Measurements from ENCODE around the gene TRPM3.

Gene TRPM3

DNA sequence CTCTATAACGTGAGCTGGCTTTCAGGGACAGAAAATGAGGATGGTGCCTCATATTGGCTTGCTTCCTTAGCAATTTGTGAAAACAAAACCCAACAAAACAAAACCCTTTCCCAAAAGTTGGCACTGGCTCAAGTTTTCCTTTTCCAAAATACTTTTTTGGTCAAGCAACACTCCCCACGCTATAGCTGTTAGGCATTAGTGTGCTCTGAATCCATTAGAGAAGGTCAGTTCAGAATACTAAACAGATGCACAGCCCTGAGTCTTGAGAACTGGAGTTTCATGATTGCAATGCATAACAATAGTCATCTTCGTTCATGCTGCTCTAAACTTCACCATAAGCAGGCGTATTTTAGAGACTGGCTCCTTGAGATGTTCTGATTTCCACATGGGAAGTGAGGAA lies 534.9 kb downstream of the TRPM3 start:
- DNase-seq (ENCODE audit: low read depth in 3 of 3), result no peak

DNA sequence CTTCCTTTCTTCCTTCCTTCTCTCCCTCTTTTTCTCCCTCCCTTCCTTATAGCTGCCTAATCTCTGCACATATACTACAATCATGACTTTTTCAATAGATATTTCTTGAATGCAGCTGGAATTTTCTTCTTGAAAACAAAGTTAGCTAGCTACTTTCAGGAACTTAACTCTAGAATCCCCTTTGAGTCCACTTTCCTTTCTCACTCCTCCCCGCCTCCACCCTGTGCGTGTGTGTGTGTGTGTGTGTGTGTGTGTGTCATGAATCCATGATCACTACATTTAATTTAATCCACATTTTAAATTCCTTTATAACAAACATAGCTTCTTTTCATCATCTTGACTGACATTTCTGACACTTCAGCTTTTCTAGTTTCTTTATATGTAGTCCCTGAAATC lies 539.5 kb downstream of the TRPM3 start:
- no peak for DNase-seq (ENCODE audit: low read depth in 3 of 3)

DNA sequence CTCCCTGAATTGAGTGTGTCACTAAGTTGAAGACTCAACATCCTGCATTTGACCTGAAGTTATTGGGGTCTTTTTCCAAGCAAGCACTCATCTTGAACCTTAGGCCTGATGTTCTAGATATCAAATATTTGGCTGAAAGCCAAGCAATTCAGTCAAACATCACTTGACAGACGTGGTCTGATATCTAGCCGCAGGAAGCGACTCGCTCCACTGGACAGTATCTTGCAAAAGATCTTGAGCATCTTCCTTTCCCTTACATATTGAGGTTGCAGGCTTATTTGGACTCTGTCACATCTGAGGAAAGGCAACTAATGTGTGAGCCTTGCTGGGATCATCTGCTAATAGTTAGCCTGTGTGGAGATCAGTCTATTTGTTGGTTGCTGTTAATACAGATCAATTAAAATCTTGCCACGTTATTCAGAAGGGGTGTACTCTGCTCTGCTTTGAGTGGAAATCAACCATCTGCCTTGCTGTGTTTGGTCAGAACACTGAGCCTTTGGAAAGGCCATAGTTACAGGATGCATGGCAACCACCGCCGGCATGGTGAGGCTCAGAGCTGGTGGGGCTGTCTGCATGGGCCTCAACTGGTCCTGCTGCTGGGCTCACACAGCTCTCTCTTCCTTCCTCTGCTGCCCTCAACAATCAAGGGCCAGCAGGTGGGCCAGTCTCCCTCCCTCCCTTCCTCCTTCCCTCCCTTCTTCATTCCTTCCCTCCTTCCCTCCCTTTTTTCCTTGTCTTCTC lies 540.0 kb downstream of the TRPM3 start:
- no peak for DNase-seq (ENCODE audit: low read depth in 3 of 3)

DNA sequence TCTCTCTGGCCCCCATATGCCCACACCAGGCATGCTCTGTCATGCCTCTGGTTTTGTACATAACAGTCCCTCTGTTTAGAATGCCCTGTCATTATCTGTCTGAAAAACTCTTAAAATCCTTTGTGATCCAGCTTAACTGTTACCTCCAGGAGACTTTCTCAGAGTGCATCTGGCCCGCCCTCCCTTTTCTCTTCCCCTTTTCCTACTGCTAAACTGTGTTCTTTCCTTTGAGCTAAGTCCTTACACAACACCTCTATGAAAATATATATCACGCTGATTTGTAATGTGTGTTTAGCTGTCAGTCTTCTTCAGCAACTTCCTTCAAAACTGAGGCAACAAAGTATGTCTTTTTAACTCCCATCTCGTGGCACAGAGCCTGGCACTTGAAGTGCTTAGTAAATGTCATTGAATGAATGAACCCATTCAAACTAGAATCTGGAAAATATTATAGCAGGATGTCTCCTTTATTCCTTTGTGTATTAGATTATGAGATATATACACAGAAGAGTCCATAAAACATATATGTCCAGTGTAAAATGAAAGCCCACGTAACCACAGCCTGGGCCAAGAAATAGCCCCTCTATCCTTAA lies 540.7 kb downstream of the TRPM3 start:
- DNase-seq (ENCODE audit: low read depth in 3 of 3), result no peak

DNA sequence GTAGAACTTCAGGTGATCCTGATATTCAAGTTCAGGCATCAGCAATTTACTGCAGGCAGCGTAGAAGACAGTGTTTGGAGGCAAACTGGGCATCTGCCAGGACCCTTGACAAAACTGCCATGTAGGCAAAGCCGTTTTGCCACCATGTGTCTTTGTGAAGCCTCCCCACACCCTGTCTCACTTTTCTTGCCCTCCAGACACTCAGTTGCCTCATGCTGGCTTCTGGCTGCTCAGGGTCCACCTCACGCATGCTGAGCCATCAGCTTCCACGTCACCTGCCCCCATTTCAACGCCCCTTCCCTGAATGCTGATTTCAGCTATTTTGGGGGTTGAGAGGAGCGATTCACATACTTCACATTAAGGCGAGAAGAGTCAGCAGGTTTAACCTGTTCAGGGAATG lies 541.7 kb downstream of the TRPM3 start:
- no peak for DNase-seq (ENCODE audit: low read depth in 3 of 3)

DNA sequence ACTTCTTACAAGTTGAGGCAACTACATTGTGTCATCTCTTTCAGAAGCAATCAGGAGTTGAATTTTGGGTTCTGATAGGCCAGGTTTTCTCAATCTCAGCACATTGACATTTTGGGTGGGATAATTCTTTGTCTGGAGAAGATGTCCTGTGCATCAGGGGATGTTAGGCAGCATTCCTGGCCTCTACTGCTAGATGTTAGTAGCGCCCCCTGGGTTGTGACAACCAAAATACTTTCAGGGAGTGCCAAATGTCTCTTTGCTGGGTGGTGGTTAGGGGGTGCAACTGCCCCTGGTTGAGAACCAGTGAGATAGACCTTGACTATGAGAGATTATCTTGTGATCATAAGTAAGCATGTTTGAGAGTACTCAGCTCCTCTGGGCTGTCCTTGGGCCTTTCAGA lies 542.7 kb downstream of the TRPM3 start:
- DNase-seq (ENCODE audit: low read depth in 3 of 3), result no peak

DNA sequence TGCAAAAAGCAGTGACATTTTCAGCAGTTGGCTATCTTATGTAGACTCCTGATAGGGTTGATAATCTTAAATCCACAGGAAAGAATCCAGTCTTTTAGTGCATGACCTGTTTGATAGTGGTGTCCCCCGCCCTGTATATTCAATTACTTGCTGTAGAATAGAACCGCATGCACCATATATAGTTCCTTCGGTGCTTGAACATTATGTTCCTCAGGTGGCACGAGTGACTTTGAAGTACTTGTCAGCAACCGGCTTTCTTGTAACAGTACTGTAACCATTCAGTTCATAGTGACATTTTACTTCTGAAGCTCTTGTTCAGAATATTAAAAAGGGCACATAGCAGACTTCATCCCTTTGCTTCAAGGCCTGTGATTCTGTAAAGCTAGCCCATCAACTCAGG lies 543.8 kb downstream of the TRPM3 start:
- DNase-seq (ENCODE audit: low read depth in 3 of 3), result no peak

DNA sequence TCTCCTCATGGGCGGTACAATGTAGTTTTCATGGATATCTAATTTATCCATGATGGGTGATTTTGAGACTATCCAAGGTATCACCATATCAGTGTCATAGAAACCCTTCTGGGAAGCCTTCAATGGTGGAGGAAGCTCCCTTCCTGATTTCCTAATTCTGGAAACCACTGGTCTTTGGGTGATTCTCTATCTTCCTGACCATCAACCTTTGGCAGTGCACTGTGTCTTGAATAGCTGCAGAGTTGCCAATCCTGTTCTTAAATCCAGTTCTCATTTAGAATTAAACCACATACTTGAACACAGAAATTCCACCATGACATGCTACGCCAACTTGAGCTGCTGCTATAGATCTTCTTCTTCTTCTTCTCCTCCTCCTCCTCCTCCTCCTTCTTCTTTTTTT lies 545.3 kb downstream of the TRPM3 start:
- DNase-seq (ENCODE audit: low read depth in 3 of 3), result no peak

DNA sequence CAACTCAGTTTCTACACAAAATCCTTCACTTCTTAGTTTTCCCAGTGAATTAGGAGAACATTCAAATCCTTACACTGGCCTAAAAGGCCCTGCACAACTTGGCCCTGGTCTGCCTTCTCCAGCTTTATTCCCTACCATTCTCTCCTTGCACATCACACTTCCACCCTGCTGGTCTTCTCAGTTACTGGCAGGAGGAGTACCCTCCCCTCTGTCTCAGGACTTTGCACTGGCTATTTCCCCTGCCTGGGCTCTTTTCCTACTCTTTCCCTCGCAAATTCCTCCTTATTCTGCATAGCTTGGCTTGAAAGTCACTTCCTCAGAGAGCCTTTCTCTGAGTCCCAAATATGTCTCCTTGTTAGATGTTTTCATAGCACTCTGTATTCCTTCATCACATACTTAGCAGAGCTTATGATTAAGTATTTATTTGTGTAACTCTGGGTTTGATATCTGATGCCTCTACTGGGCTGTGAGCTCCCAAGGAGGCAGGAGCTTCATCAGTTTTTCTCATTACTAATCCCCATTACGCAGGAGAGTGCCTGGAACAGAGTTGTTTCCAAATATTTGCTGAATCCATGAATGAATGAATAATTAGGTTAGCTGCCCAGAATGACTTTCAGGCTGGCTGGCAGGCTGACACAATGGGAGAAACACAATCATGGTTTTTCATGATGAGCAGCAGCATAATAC lies 547.1 kb downstream of the TRPM3 start:
- DNase-seq (ENCODE audit: low read depth in 3 of 3), result no peak

DNA sequence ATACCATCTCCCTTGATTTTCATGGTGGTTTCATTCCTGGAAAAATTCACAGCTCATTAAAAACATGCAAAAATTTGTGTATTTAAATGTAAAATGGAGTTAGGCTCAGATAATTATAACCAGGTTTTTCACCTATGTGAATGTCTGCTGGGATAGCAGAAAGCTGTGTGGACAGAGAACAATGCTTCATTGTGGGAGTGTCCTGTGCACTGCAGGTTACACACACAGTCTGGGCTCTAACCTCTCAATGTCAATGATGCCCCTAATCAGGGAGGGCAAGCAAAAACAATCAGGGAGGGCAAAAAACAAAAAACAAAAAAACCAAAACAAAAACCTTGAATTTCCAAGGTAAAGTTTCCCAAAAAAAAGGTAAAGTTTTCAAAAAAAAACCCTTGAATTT lies 548.1 kb downstream of the TRPM3 start:
- no peak for DNase-seq (ENCODE audit: low read depth in 3 of 3)

DNA sequence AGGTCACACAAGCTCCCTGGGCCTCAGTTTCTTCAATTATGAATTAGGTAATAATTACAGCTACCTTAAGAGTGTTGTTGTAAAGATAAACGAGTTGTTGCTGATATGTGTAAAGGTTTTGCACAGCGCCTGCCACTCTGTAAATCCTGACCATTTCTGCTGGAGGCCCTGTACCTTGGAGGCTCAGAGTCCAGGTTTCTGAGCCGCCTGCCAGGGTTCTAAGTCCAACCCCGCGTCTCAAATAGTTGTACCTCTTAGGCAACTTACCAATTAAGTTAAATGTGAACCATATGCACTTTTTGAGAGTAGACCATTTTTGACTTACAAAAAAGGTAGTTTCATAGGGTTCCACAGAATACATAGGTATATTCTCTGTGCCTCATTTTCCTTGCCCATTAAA lies 550.2 kb downstream of the TRPM3 start:
- no peak for DNase-seq (ENCODE audit: low read depth in 3 of 3)

DNA sequence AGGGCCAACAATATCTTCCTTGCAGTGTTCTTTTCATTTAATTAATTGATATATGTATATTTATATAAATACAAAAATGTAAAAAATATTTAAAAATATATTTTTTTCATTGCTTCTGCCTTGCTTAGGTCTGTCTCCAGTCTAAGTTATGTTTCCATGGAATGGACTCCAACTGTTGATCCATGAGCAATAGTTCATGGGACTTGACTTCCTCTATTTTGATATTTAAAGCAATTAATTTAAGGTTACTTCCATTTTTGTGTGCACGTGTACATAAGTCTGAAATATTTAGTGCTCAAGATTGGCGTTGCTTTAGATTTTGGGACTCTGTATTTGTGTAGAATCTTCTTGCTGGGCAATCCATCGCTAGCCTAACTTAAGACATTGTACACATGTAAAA lies 551.6 kb downstream of the TRPM3 start:
- no peak for DNase-seq (ENCODE audit: low read depth in 3 of 3)

DNA sequence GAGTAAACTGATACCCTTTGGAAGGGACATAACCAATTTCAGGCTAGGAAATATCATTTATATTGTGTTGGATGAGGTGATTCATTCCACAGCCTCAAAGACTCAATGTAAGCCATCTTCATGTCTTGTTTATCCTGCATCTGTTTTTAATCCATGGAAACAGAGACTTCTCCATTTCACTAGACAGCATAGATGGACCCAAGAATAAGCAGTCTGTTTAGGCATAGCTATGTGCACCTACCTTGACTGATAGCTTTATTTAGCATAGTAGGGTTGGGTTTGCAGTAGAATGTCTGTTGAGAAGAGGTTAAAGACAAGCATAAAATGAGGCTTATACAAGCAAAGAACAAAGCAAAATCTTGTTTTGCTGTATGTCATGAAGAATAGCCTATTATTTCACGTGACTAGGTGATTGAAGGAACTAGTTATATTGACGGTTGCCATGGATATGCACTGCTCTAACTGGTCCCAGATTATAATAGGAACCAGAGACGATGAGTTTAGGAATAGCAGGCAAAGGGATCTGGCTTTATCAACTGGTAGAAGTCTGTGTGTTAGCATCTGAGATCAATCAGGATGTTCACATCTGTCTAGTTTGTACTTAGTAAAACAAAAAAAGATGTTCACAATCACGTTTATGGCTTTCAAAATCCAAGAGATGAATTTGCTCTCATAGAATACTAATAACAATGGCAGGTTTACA lies 552.2 kb downstream of the TRPM3 start:
- DNase-seq (ENCODE audit: low read depth in 3 of 3), result no peak

DNA sequence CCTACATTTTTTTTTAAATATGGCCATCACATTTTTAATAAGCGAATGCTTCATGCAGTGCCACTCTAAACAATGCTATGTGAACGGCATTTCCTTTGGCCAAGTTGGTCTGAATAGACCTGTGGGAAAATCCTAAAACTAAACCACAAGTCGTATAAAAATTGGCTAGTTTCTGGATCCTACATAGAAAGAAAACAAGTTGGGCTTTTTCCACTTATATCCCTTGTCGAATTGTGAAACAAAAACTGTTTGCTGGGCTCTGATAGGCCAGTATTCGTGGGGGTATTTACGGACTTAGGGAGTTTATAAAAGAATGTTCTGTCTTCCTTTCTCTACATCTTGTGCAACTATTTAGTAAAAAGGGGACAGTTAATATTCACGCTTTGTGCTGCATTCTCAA lies 553.9 kb downstream of the TRPM3 start:
- no peak for DNase-seq (ENCODE audit: low read depth in 3 of 3)

DNA sequence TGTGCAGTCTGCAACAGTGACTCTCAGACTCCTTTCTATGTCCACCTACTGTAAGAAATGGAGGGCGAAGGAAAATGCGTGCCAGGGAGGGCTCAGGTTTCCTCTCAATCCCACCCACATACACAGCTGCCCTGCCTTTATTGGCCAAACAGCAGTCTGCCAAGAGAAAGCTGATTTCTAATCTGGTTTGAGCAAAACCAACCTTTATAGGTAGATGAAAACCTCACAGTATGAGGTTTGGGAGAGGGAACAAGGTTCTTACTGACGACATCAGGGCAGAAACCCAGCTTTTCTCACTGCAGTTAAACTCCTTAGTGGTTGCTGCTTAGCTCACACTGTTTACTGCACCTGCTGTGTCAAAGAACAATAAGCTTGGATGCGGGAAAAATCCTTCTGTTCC lies 554.7 kb downstream of the TRPM3 start:
- DNase-seq (ENCODE audit: low read depth in 3 of 3), result no peak

DNA sequence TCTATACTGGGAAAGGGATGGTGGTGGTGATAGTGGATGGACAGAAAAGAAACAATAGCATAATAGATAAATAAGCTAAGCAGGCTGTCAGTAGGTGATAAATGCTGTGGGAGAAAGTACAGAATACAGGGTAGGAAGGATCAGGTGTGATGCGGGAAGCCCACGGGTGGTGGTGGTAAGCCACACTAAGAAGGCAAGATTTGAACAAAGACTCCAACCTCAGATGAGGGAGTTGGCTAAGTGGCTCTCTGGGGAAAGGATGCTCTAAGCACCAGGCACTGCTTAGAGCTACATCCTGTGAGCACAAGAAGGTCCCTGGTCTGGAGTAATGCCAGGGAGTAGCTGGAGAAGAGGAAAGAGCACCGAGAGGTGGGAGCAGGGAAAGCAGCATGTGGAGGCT lies 555.4 kb downstream of the TRPM3 start:
- DNase-seq (ENCODE audit: low read depth in 3 of 3), result no peak

DNA sequence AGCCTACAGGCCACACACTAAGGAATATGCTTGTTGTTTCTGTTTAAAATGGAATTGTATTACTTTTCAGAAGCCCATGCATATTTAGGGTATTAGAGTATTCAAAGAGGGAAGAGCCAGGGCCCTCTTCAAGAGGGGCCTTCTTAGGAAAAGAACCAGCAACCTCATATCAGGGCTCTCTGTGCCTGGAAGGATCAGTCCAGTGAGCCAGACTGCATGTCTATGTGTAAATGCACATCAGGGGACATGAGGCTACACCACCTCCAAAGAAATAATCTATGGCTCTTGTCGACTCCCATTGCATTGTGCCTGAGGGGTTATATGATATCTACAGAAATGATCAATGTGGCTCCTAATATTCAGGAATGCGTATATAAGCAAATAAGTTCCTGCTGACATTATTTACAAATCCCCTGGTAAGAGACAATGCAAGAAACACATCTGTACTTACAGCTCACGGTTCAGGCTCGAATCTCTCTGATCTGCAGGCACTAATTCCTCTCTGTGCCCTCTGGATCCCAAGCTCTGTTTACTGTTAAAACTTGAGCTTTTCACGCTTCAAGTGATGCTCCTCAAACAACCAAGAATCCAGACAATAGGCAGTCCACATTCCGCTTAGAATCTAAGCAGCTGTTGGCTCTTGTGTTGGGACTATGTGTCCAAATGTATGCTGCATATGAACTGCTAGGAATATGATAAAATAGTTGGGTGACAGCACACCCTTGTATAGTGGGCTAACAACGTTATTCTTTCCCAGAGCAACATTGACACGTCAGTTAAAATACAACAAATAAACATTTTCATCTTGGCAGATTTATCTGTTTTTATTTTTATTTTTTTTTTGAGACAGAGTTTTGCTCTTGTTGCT lies 556.7 kb downstream of the TRPM3 start:
- DNase-seq (ENCODE audit: low read depth in 3 of 3), result no peak

DNA sequence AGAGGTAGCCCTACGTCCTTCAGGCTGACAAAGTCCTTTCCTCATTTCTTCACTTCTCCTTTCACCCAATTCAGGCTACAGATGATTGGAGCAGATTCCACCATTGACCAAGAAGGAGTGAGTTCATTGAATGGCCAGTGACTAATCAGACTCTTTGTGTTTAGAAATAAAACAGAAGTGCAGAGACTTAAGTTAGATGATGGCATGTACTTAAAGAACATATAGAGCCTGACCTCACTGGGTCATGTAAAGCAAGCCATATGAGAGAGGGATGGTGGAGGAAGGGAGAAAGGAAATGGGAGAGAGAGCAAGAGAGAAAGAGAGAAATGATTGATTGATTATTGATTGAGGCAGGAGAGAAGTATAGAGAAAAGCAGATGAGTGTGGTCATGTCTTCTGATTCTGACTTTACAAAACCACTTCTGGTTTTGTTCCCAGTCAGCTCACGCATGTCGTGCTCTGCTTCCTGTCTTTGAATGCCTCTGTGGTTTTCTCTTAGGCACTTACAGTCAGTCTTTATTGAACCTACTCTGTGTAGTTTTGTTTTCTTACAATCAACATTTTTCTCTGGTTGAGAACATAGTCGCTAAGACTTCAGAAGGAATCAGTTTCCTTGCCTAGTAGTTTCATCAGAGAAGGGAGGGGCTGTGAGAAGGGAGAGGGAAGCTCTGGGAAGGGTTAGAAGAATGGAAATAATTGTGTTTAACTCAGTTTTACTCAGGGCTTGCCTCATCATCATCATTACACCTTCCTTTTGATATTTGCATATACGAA lies 557.8 kb downstream of the TRPM3 start:
- DNase-seq (ENCODE audit: low read depth in 3 of 3), result peak in 2 of 3 donors; percentile 17 to 44

DNA sequence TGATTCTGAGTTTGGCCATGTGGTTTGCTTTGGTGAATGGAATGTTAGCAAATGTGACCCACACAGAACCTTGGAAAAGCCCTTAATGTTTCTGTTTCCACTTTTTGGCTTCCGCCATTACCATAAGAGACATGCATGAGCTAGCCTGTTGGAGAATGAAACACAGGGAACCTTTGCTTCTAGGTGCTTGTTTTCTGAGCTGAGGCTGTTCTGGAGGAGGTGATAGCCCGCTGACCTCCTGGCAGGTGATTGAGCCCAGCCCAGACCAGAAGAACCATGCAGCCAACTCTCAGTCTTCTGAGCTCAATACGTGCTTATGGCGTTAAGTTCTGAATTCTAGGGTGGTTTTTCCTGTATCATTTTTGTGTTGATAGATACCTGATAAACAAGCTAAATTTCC lies 558.4 kb downstream of the TRPM3 start:
- DNase-seq (ENCODE audit: low read depth in 3 of 3), result no peak

DNA sequence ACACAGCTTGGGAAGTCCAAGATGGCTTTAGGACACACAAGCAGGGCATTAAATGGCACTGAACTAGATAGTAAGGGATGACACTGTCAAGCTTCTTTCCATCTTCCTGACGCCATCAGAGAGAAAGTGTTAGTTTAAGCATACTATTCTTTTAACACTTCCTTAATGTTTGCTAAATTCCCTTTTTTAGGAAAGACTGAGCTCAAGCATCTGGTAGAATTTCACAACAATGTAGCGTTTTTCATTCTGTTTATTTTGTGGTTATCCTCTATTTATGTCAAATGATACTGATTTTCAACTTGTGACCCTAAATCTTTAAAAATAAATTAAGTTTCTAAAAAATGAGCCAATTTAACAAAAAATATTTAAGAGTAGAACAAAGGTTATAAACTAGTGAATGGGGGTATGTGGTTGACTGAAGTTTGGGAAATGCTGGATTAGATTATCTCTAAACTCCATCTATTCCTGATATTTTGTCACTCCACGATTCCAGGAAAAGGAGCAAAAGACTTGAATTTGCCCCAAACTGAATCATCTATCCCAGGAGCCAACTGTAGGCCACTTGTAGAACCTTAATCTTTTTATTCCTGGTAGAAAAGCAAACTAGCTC lies 559.5 kb downstream of the TRPM3 start:
- DNase-seq (ENCODE audit: low read depth in 3 of 3), result no peak

DNA sequence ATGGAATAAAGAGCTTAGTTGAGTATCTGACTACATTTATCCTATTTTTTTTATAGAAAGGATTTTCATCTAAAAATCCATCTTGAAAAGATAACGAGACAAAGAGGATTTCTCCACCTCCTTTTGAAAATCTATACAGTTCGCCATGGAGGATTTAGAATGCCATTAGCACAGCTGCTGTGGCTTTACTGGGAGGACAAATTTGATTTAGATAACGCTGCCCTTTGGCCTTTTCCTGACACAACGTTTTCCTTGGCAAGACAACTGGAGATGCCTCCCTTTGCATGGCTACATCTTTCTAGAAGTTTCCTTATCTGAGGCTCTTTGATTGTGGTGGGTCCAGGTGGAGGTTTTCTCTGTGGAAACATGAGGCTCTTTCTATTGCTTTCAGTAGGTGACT lies 560.3 kb downstream of the TRPM3 start:
- no peak for DNase-seq (ENCODE audit: low read depth in 3 of 3)

Data from stimulated activated CD4-positive, alpha-beta T cell treated with anti-CD3 and anti-CD28 coated beads, TNF-alpha, amount 100 ng/mL, for 48 hours (primary cell).